ENCODE measurements around the gene ERLEC1.

The ERLEC1 gene

DNA sequence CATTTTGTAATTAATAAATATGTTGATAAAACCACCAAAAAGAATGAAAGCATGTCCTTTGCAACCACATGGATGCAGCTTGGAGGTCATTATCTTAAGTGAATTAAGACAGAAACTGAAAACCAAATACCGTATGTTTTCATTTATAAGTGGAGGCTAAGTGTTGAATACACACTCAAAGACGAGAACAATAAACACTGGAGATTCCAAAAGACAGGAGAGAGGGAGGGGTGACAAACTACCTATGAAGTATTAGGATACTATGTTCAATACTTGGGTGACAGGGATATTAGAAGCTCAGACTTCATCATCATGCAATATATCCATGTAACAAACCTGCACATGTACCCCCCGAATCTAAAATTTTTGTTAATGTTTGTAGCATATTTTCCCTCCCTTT lies 7.0 kb downstream of the ERLEC1 start:
- H3K4me3 ChIP-seq (replicated peaks; ENCODE audit: low read depth, low read length) = no peak overlapping the region
- TF ChIP-seq, protein P1, sequence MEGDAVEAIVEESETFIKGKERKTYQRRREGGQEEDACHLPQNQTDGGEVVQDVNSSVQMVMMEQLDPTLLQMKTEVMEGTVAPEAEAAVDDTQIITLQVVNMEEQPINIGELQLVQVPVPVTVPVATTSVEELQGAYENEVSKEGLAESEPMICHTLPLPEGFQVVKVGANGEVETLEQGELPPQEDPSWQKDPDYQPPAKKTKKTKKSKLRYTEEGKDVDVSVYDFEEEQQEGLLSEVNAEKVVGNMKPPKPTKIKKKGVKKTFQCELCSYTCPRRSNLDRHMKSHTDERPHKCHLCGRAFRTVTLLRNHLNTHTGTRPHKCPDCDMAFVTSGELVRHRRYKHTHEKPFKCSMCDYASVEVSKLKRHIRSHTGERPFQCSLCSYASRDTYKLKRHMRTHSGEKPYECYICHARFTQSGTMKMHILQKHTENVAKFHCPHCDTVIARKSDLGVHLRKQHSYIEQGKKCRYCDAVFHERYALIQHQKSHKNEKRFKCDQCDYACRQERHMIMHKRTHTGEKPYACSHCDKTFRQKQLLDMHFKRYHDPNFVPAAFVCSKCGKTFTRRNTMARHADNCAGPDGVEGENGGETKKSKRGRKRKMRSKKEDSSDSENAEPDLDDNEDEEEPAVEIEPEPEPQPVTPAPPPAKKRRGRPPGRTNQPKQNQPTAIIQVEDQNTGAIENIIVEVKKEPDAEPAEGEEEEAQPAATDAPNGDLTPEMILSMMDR (IDR thresholded peaks at IDR 0.05; ENCODE audit: low read depth, low read length, missing control alignments) = no peak
- no peak for DNase-seq (ENCODE audit: extremely low read depth, low read depth)

DNA sequence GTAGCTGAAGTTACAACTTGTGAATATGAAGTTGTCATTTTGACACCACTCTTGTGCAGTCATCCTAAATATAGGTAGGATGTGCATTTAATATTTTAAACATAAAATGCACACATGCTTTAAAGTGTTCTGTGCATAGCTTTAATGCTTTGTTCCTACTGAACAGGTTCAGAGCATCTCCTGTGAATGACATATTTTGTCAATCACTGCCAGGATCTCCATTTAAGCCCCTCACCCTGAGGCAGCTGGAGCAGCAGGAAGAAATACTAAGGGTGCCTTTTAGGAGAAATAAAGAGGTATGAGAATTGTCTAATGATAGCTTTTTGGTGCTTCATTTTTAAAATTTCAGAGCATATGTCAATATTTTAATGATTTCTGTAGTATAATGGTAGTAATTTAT lies 14.7 kb downstream of the ERLEC1 start:
- no peak overlapping the region for H3K4me3 ChIP-seq (replicated peaks; ENCODE audit: low read depth, low read length)
- no peak for DNase-seq (ENCODE audit: extremely low read depth, low read depth)
- TF ChIP-seq, protein P1 (IDR thresholded peaks at IDR 0.05; ENCODE audit: low read depth, low read length, missing control alignments) = no peak

DNA sequence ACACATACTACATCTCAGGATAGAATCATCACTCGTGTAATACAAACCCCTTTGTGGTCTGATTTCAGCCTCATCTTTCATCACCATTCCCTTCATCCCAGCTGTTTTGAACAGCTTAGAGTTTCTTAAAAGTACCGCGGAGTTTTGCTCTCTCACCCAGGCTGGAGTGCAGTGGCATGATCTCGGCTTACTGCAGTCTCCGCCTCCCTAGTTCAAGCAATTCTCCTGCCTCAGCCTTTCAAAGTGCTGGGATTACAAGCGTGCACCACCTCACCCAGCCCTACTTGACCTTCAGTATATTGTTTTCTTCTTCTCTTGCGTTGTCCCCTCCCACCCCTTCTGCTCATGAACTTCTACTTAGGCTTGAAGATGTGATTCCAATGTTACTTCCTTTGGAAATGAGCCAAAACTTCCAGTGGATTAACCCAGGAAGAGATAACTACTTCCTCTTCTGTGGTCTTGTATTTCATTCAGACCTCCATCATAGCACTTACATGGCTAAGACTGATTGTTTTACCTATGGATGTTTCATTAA lies 15.8 kb downstream of the ERLEC1 start:
- TF ChIP-seq, protein P1 (IDR thresholded peaks at IDR 0.05; ENCODE audit: low read depth, low read length, missing control alignments) = no peak
- H3K4me3 ChIP-seq (replicated peaks; ENCODE audit: low read depth, low read length) = no peak overlapping the region
- no peak for DNase-seq (ENCODE audit: extremely low read depth, low read depth)

DNA sequence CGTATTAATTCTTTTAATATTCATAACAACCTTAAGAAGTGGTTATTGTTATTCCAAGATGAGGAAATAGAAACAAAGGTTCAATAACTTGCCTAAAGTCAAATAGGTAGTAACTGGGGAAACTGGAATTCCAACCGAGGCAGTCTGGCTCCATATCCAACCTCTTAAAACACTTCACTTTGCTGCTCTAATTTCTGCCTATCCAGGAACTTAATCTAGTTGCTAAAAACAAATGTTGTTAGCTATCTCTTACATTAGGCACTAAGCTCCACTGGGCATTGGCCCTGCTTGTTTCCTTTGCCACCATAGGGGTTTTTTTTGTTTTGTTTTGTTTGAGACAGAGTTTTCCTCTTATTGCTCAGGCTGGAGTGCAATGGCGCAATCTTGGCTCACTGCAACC lies 24.8 kb downstream of the ERLEC1 start:
- TF ChIP-seq, protein P1 (IDR thresholded peaks at IDR 0.05; ENCODE audit: low read depth, low read length, missing control alignments) = no peak
- H3K4me3 ChIP-seq (replicated peaks; ENCODE audit: low read depth, low read length) = no peak overlapping the region
- no peak for DNase-seq (ENCODE audit: extremely low read depth, low read depth)

DNA sequence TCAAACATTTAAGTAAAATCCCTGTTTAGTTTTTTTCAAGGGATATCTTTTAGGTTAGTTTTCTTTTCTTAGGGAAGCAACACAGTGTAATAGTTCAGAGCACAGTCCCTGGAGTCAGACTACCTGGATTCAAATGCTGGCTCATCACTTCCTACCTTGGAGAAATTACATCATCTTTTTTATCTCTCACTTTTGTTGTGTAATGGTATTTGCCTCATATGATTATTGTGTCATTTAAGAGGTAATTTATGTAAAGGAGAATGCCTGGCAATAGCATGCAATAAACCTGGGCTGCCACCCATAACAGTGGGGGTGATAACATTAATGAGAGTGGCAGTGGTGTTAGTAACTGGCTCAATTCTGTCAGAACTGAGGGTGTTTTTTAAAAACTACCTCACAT lies 26.3 kb downstream of the ERLEC1 start:
- TF ChIP-seq, protein P1 (IDR thresholded peaks at IDR 0.05; ENCODE audit: low read depth, low read length, missing control alignments) = no peak
- H3K4me3 ChIP-seq (replicated peaks; ENCODE audit: low read depth, low read length) = no peak overlapping the region
- no peak for DNase-seq (ENCODE audit: extremely low read depth, low read depth)

DNA sequence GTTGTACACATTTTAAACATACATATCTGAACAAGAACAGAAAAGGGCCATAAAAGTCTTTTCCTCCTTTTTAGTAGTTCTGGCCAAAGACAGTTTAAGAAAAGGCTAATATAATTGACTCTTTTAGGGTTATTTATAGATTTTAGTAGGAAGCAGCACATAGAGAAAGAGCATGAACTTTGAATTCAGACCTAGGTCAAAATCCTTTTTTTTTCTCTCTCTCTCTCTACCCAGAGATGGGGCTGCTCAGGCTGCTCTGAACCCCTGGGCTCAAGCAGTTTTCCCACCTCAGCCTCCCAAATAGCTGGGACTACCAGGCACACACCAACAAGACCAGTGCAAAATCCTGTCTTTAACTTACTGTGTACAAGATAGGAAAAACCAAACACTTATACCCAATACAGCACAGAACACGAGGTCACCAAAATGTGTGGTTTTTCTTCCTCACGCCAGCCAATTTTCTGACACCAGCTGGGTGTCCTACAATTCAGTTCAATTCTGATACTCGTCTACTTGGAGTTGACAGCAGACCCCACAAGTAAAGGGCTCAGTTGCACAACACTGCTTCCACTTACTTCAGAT lies 32.1 kb downstream of the ERLEC1 start:
- TF ChIP-seq, protein P1 (IDR thresholded peaks at IDR 0.05; ENCODE audit: low read depth, low read length, missing control alignments) = no peak
- no peak for DNase-seq (ENCODE audit: extremely low read depth, low read depth)
- H3K4me3 ChIP-seq (replicated peaks; ENCODE audit: low read depth, low read length) = no peak overlapping the region

DNA sequence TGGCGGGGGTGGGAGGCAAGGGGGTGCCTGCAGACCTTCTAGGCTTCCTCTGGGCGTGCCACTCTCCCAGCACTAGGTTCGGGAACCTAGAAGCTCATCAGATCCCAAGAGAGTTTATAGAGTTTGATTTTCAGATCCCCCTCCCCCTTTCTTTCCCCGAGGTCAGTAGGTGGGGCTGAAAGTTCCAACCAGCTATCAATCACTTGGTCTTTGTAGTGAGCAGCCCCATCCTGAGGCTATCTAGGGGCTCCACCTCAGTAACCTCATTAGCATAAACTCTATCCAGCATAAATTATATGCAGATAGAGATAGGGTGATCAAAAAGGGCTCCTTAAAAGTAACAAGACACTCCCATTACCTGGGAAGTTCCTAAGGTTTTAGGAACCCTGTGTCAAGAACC lies 32.8 kb downstream of the ERLEC1 start:
- no peak for DNase-seq (ENCODE audit: extremely low read depth, low read depth)
- TF ChIP-seq, protein P1 (IDR thresholded peaks at IDR 0.05; ENCODE audit: low read depth, low read length, missing control alignments) = no peak
- H3K4me3 ChIP-seq (replicated peaks; ENCODE audit: low read depth, low read length) = no peak overlapping the region
